Measurements from ENCODE around the gene TC2N.
A peak's percentile ranks its signal among the peaks of the same experiment; 100 is the strongest.
"Not testable (repeated sequence)": the region's sequence is repeated elsewhere in the genome, so short reads cannot be mapped to it uniquely, and the experiment has no call there.

Gene TC2N

DNA sequence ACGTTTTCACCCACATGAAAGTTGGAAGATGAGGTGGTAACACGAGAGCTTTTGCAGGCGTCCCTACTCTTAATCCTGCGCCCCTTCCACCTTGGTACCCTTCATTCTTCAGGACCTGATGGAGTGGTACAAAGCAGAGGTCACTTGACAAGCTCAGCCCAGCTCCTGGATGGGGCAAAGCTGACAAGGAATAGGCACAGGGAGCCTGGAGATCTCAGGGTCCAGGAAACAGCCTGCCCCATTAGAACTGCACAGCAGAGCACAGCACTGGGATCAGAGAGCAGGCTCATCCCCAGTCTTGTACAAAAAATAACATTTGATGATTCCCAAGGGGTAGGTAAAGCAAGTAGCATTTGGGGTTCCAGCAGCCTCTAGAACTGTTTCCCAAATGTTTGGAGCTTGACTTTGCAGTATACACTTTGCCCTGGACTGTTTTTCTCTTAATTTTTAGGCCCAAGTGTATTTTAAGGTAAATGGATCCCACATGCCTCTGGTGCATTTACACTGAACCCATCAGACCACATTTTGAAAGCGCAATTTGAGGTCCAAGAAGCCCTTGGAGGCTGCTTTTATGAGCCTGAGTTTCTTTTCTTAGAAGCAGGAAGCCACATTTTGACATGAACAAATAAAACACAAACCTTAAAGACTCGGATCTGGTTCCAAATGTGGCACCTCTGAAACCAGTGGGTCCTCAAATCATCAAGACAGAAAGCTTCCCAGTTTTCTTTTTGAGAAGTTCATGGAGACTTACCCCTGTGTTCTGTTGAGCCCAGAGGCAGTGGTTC is 633 bp downstream of the TC2N start:
- peak; percentile 44 for DNase-seq

DNA sequence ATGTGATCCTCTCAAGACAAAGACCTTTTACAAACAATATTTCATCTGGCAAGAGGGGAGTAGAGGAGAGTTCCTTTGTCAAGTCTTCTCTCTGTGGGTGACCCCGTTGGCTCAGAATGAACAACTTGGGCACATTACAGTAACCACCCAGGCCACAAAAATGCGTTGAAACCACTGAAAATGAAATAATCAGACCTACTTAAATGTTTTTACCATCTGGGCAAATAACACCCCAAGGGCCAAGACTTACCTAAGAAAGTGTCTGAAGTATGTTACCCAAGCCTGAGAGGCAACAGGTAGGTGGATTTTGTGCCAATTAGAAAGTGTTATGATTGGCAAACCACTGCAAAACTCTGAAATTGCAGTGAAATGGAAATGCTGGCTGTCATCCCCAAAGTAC is 1.3 kb downstream of the TC2N start:
- peak; percentile 76 for DNase-seq

DNA sequence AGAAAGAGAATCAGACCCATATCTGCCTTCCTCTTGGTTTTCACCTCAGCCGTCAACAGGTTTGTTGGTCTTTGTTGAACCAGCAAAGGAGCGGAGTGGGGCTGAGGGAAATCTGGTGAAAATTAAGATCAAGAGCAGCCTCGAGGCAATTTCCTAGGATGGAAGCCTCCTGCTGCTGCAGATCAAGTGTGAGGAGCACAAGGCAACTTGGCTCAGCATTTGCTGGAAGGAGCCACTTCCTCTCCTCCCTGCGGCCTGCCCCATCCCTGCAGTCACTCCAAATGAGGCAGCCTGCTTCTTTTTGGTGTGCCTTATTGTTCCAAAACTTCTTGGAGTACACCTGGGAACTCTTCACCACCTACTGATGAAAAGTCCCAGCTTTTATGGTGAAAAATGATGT is 4.9 kb downstream of the TC2N start:
- no peak for DNase-seq

DNA sequence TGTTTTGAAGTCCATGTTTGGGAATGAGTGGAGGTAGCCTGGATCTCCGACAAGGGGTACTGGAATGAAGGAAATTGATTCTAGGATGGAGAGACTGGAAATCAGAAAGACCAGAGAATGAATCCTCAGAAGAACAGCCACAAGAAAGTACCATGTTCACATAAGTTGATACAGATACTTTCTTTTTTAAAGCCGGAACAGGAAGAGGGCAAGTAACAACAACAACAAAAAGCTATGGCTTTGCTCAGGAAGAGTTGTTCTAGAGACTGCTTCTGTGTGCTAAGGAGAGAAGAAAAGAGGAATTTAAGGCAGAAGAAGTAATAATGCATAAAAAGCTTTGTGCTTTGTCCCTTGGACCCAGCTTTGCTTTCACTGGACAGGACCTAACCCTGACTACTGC is 6.2 kb downstream of the TC2N start:
- DNase-seq, result no peak

DNA sequence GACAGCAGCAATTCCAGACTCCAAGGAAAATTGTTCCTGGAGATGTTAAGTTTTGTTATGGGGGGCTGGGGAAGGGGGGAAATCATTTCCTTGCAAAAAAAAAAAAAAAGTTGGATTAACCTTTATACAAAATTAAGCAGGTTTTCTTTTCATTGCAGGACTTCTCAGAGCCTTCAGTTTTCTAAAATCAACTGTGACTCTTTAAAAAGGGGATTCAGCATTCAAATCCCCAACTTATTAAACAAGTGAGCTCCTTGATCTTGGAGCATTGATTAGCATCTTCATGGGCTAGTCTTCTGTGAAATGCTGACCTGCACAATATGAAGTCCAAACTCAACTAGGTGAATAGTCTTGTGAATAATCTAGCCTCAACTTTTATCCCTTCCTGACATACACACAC is 7.1 kb downstream of the TC2N start:
- no peak for DNase-seq

DNA sequence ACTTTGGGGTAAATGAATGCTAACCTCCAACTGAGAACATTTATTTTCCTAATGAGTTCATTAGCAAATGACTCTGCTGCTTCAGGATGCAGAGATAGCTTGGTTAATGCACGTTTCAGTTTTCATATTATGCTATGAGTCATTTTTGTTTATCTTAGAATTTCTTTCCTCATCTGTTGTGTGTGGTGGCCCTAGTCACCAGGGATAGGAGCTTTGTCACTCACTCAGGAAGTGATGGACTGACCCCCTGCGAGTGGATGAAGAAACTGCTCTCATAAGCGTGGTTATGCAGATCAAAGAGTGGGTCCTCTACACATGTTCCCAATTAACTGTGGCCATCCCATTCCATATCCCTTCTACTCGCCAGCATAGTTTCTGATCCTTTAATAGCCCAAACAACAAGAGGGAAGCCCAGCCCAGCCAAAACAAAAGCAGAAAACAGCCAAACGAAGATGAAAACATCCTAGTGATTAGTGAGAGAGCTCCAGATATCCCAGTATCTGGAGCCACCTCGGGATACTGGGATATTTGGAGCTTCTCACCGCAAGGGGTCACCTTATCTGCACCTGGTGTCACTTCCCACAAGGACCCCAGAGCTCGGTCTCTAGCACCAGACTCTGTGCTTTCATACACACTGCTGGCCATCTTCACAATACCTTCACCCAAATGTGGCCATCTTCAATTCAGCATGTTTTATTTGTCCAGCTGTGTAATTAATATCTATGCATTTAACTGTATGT is 8.6 kb downstream of the TC2N start:
- peak; percentile 67 for DNase-seq

DNA sequence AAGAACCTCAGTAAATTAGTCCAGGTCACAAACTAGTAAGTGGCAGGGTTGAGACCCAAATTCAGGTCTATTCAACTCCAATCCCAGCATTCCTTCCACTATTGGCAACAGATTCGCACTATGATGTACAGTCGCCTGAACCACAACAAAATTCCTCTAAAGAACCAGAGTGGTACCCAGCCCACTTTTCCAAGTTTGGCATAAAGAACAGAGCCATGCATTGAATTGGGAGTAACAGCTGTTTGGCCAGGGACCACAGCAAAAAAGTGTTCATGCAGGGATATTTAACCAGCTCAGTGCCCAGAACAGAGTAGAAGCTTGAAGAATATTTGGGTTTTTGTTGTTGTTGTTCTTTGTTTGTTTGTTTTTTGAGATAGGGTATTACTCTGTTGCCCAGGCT is 9.7 kb downstream of the TC2N start:
- no peak for DNase-seq

DNA sequence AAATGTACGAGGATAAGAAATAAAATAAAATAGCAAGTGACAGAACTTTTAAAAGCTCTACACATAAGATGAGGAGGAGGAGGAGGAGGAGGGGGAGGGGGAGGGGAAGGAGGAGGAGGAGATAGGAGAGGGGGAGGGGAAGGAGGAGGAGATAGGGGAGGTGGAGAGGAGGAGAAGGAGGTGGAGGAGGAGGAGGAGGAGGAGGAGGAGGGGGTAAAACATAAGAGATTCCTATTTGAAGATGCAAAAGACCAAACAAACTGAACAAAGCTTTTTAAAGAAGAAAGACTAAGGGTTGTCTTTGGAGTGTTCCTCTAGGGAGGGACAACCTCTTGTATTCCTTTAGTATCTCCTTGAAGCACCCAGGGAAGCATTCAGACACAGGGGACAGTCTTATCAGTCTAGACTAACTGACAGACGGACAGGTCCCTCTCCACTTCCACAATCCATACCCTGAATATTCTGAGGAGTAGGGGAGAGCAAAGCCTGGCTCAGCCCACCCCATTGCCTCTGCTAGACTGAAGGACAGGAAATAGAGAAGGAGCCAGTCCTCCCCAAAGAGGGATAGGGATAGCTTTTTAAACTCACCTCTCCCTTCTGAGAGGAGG is 12.9 kb downstream of the TC2N start:
- DNase-seq, result no peak

DNA sequence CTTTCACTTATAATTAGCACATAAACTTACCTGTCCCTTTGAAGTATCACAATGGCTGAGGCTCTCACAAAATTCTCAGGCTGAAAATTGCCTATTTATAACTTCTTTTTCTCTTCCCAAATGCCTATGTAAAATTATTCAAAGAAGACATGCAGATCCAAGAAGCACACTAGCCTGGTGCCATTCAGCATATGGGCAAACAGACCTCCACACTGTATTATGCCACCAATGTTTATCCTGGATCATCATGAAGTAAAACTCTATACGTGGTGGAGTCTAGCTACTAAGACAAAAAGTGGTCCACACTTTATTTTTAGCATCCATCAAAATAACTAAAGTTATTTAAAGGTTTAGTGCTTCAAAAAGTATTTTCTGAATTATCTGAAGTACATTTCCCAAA is 15.8 kb downstream of the TC2N start:
- no peak for DNase-seq

DNA sequence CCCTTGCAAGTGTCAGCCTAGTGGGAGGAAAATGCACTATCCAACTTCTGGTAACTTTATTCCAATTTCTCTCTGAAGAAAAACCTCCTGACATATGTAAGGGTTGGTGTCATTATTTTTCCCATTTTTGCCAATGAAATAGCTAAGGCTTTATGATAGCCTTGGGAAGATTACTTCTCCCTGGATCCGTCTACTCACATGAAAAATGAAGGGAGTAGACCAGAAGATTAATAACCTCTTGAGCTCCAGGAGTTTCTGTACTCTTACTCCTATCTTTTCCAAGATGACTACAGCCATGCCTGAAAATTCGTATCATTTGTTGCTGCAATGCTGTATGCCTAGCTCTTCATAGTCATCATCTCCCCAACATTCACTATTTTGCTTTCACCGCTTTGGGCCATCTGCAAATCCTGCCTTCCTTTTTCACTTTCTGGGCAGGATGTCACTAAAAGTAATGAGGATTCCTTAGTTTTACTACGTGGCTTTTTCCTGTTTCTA is 18.8 kb downstream of the TC2N start:
- DNase-seq, result no peak

DNA sequence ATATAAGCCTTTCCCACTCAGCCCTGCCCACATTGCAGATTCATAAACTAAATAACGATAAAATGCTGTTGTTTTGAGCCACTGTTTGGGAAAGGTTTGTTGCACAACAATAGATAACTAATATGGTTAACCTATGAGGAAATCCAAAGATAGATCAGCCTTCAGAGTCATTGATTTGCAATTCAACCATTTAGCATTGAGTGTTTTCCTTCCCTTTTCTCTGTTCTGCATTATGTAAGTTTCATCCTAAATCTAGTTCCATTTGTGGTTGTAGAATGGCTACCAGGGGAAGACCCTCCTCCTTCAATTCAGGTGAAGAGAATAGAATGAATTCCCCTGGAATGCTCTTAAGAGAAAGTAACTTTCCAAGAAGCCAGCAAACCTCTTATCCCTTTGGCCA is 19.6 kb downstream of the TC2N start:
- DNase-seq, result no peak

DNA sequence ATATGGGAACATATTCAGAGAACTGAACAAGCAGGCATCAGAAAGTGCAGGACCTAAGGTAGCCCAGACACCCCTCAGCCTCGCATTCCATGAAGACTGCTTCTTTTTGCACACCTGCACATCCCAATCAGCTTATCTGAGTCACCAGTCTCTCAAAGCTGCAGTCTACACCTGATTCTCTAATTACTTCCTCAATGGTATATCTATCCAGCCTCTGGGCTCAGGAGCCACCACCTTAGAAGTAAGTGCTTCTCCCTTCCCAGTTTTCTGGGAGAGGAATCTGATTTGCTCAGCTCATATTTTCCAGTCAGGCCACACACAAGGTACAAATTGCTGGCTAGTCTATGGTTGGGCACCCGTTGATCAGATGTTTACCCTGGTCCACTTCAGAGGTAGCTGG is 21.7 kb downstream of the TC2N start:
- DNase-seq, result no peak

DNA sequence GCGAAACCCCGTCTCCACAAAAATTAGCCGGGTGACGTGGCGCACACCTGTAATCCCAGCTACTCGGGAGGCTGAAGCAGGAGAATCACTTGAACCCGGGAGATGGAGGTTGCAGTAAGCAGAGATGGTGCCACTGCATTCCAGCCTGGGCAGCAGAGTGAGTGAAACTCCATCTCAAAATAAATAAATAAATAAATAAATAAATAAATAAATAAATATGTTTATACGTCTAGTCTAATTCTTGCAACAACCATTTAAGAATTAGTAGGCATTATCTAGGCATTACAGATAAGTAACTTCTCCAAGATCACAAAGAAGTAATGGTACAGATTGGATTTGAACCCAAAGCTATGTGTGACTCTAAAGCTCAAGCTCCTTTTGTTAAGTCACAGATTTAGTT is 22.3 kb downstream of the TC2N start:
- DNase-seq, result not testable (repeated sequence)

DNA sequence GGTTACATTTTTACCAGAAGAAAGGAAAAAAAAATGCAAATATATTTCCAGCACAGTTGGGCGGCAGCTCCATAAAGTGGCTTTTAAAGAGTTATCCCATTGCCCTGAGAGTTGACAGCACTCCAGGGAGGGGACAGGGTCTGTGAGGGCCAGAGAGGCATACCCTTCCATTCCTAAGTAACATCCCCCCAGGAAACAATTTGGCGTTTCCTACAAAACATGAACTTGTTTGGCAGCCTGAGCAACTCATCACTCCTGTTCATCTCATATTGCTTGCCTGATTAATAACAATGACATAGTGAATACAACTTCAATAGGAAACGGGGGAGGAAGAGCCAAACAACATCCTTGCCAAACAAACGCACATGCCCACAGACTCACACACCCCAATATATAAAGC is 23.3 kb downstream of the TC2N start:
- no peak for DNase-seq

DNA sequence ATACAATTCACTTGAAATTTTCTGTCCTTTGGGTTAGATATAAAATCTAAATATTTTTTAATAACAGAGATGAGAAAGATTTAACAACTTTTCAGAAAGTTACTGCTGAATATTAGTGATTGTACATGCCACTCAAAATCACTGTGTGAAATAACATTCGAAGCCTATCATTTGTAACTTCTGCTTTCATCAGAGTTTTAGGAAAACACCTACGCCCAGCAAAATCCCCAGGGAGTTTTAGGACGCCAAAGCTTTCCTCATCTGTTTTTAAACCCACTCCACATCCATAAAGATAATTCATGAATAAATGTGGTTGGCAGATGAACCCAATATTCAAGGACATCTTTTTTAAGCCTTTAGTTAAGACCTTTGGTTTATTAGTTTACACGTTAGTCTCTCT is 23.9 kb downstream of the TC2N start:
- no peak for DNase-seq

DNA sequence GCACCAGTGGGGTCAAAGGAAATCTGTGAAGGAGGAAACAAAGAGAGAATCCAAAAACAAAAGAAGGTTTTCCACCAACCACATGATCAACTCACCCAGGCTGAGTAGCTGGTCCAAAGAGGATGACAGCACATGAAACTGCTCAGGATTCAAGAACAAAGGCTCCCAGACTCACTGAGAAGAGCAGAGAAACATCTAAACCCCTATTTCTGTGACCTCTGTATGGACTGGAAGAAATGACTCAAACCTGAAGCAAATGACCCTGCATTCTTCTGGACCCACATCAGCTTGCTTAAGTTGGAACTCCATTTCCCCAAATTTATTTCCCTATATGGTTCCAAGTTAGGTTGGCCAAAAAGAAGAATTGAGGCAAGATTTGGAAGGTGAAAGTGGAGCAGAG is 26.3 kb downstream of the TC2N start:
- no peak for DNase-seq

DNA sequence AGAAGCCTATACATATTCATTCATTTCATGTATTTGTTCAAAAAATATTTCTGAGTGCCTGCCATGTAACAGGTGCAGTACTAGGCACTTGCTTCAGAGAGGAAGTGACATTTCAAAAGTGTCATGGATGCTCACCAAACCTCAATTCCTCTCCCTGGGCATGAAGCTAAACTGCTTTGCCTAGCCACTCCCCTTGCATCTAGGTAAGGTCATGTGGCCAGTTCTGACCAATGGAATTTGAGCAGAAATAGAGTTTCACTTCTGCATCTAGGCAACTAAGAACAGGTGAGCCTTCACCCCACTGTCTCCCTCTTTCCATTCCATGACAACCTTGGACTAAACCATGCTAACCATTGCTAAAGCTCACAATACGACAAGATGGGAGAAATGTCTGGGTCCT is 27.6 kb downstream of the TC2N start:
- no peak for DNase-seq

DNA sequence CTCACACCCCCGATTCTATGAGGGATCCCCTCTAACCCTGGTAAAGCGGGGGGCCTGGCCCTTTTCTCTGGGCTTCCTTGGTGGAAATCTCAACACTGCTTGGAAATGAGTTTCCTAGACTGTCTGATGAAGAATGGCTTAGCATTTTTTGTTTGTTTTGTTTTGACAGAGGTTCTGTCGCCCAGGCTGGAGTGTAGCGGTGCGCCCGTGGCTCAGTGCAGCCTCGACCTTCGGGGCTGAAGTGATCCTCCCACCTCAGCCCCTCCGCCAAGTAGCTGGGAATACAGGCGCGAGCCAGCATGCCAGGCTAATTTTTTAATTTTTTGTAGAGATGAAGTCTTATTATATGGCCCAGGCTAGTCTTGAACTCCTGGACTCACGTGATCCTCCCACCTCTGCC is 30.3 kb downstream of the TC2N start:
- DNase-seq, result no peak

DNA sequence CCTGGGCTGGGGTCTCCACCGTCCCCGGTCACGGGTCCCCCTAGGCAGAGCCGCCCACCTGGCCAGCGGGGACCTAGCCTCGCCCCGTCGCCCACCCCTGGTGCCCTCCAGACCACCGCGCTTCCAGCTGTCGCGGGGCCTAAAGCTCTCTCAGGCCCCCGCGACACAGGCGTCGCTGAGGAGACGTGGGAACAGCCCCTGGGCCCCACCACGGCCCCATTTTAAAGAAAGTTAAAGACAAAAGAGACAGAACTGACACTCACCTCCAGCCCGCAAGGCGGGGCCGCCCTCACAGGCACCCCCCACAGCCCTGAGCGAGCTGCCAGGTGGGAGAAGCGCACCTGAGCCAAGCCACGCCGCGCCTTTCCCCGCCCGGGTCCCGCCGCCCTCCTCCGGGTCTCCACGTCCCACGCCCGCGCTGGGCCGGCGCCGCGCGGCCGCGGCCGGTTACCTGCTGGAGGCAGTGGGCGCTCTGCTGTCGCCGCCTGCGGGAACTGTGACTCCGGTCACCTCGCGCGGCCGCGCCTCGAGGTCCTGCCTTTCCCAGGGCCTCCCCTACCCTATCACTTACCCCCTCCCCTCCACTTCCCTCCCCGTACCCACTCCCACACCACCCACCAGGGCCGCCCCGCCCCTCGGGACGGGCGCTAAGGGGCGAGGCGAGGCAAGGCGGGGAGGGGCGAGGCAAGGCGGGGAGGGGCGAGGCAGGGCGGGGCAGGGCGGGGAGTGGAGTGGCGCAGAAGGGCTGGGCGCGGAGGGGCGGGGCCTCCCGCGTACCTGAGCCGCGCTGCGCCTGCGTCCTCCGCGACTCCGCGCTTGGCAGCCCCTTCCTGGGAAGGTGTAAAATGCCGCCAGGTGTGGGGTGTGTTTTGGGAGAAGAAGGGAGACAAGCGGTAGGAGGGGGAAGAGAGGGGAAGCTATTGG is 31.2 kb downstream of the TC2N start:
- DNase-seq, result peak; percentile 84

DNA sequence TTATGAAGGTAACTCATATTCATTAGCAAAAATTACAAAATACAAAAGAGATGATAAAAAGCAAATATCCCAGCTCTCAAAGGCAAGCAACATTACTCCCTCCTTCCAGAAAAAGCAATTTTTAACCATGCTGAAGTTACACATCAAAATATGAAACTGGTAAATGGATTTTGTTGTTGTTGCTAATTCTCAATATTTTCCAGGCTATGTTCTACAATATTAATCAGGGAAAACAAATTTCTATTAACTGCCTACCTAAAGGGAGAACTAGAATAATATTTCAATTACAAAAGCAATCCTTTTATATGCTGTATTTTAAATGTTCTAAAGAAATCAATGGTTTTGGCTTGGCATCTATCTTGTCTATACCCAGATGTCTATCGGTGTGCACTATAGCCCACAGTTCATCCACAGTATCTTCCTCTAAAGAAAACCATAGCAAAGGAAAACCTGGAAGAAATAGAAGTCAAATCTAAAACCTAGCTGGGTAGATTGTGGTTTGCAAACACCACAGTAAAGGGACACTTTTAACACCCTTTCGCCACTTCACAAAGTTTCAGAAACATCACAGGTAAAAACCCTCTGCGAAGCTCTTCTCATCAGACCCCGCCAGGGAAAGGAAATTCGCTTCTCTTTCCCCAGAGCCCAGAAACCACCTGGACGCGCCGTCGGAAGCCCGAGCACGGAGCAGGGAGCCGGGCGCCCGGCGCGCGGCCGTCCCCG is 32.0 kb downstream of the TC2N start:
- DNase-seq, result peak; percentile 30

DNA sequence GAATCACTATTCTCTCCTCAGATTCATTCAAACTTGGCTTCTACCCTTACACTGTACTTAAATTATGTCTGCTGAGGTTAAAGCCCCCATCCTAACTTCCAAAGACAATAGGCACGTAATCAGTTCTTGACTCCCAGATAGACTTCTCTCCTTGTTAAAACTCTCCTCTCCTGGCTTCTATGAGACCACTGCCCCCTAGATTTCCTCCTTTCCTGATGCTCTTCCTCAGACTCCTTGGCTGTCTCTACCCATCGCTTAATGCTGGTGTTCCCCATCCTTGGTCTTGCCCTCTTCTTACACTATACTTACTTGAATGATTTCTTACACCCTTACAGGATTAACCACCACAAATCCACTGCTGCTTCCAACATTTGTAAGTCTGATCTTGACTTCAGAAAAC is 32.8 kb downstream of the TC2N start:
- DNase-seq, result no peak

DNA sequence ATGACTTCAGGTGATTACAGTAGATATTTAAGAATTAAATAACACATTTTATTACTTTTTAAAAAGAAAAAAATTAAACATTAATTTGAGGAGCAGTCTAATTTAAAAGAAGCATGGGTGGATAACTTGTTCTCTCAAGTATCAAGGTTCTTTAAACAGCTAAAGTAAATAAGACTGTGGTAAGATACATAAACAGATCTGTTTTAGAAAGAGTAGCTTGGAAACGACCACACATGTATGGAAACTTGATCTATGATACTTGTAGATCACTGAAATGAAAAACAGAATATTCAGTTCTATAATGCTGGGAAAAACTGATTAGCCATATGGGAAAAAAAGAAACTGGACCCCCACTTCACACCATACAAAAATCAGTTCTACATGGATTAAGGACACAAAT is 36.0 kb downstream of the TC2N start:
- DNase-seq, result no peak
